Esophagus squamous epithelium (tissue), 5 donors: Measurements from ENCODE around the gene DNAI2. TPM values are rescaled to one million over a fixed set of nuclear protein-coding genes. Genes with fewer than 3 reads are reported as not detected.

Experiments used
- DNase-seq: peaks from one replicate; lab custom pipeline; 2025; lab: John Stamatoyannopoulos, UW
- H3K27ac ChIP-seq, 4 donors: fragments of 200-600 bp; sonication (generic); one replicate each; pipeline ENCODE4 v1.5.1; 2016 to 2019; ENCODE audit warnings: mild to moderate bottlenecking in 1 of 4
- H3K27me3 ChIP-seq, 4 donors: fragments of 200-600 bp; sonication (generic); 1 replicate in 3 of 4; 2 replicates in 1 of 4; pipeline versions ENCODE4 v1.5.1 to v1.6.0; 2017 to 2021; ENCODE audit warnings: antibody characterized with exemption in 1 of 4
- H3K36me3 ChIP-seq, 3 donors: fragments of 200-600 bp; sonication (generic); one replicate each; pipeline ENCODE4 v1.5.1; 2016 to 2019
- H3K4me1 ChIP-seq, 3 donors: fragments of 200-600 bp; sonication (generic); one replicate each; pipeline ENCODE4 v1.5.1; 2017 to 2019
- H3K4me3 ChIP-seq, 4 donors: fragments of 200-600 bp; sonication (generic); 1 replicate in 3 of 4; 2 replicates in 1 of 4; pipeline ENCODE4 v1.5.1; 2016 to 2019; ENCODE audit warnings: mild to moderate bottlenecking in 2 of 4, moderate library complexity in 1 of 4
- H3K9me3 ChIP-seq, 3 donors: fragments of 200-600 bp; sonication (generic); one replicate each; pipeline ENCODE4 v1.5.1; 2016 to 2019
- POLR2A ChIP-seq, 4 donors: fragments of 450-650 bp; IDR thresholded peaks; one replicate each; pipeline ENCODE4 v1.6.1; 2017; ENCODE audit warnings: antibody characterized with exemption in 4 of 4, mild to moderate bottlenecking in 4 of 4, moderate library complexity in 3 of 4
- WGBS, 2 donors: methylation state at CpG; one replicate each; pipeline ENCODE4 v1.1.5; 2018; 5-methylcytosine and 5-hydroxymethylcytosine counted together
- intact Hi-C: fragments of 100-400 bp; cut with DNase I; formaldehyde crosslinking; loops from one replicate; pipeline ENCODE4 v1.15.0; 2022
- total RNA-seq, 4 donors: library from RNA; depleted of rRNA; stranded (reverse); fragments of >200 nt; gene quantifications; one replicate each; pipeline ENCODE4 v1.1.0, GENCODE V29; 2016
- TF ChIP-seq, protein P1 (sequence below), 6 experiments: fragments of 450-650 bp in 4 of 6; fragments of 200-600 bp in 2 of 6; sonication (generic) in 2 of 6; IDR thresholded peaks; one replicate each; pipeline ENCODE4 v1.5.1; 2016 to 2019; ENCODE audit warnings: antibody characterized with exemption in 6 of 6, mild to moderate bottlenecking in 4 of 6, moderate library complexity in 4 of 6
- donor health status: DM: yes; HTN: yes; CAD: no.

DNAI2 gene
- total RNA-seq, 4 donors from 2014 or later, result 0.19 TPM; not detected in 3

DNA sequence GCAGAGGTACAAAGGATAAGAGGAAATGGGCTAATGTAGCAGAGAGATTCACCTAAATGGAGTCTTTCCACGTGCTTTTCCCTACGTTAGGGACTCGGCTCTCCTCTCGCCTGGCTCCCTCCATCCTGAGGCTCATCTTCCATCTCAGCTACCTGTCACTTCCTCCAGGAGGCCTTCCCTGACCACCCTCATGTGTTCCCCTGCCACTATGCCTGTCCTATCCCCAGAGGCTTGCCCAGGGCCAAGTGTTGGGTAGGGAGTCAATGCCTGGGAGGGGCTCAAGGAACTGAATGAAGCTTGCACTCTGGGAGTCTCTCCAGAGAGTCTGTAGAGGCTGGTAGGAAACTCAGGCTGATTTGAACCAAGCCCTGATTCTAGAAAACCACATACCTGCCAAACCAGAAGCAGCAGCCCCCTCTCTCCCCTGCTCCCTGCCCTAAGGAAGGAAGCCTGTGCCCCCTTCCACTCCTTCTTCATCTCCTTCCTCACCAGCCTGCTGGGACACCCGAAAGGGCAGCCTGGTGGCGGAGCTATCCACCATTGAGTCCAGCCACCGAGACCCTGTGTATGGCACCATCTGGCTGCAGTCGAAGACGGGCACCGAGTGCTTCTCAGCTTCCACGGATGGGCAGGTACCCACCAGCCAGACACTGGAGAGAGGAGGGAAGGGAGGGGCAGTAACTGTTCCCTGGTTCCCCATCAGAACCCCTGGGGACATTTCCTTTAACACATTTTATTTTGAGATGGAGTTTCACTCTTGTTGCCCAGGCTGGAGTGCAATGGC is 25.4 kb downstream of the DNAI2 start:
- Histone ChIP-seq H3K4me1 (peaks cover 0 to 18% (median 0%) of the 10 kb centered on the region in 3 donors), H3K9me3 (no peaks in the 10 kb centered on the region), H3K27ac (no peak overlapping the region), H3K27me3 (peaks cover 0 to 35% (median 0%) of the 10 kb centered on the region in 4 donors), H3K36me3 (no peaks in the 10 kb centered on the region), H3K4me3 (no peak overlapping the region)
- TF ChIP-seq, protein P1, sequence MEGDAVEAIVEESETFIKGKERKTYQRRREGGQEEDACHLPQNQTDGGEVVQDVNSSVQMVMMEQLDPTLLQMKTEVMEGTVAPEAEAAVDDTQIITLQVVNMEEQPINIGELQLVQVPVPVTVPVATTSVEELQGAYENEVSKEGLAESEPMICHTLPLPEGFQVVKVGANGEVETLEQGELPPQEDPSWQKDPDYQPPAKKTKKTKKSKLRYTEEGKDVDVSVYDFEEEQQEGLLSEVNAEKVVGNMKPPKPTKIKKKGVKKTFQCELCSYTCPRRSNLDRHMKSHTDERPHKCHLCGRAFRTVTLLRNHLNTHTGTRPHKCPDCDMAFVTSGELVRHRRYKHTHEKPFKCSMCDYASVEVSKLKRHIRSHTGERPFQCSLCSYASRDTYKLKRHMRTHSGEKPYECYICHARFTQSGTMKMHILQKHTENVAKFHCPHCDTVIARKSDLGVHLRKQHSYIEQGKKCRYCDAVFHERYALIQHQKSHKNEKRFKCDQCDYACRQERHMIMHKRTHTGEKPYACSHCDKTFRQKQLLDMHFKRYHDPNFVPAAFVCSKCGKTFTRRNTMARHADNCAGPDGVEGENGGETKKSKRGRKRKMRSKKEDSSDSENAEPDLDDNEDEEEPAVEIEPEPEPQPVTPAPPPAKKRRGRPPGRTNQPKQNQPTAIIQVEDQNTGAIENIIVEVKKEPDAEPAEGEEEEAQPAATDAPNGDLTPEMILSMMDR (IDR thresholded peaks at IDR 0.05), result no peak
- TF ChIP-seq POLR2A (IDR thresholded peaks at IDR 0.05), result no peak
- DNase-seq, result no peak
- 84 to 87% methylated on average over 7 to 11 of the region's 11 CpGs for WGBS, 2 donors
- intact Hi-C loops, result loop anchor here (10.0 kb wide), 1 partner anchor 85 kb away; the partner anchor contains the start of gene TTYH2

DNA sequence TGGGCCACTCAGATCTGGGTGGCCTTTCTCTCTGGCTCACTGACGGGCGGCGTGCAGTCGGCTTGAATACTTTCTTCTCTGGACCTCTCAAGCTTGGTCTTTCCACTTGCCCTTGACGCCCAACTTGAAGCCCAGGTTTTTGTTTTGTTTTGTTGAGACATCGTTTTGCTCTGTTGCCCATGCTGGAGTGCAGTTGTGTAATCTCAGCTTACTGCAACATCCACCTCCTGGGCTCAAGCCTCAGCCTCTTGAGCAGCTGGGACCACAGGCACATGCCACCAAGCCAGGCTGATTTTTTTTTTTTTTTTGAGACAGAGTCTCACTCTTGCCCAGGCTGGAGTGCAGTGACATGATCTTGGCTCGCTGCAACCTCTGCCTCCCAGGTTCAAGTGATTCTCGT is 29.3 kb downstream of the DNAI2 start:
- no peak overlapping the region for H3K27ac ChIP-seq
- H3K4me3 ChIP-seq, result no peak overlapping the region
- TF ChIP-seq, protein P1 (IDR thresholded peaks at IDR 0.05), result no peak
- no peak for DNase-seq
- intact Hi-C loops, result no loop called here
- 72 to 86% methylated on average over 8 of the region's 8 CpGs for WGBS, 2 donors
- H3K36me3 ChIP-seq, result no peaks in the 10 kb centered on the region
- no peaks in the 10 kb centered on the region for H3K9me3 ChIP-seq
- H3K27me3 ChIP-seq, result peaks cover 0 to 42% (median 0%) of the 10 kb centered on the region in 4 donors
- no peaks in the 10 kb centered on the region for H3K4me1 ChIP-seq

DNA sequence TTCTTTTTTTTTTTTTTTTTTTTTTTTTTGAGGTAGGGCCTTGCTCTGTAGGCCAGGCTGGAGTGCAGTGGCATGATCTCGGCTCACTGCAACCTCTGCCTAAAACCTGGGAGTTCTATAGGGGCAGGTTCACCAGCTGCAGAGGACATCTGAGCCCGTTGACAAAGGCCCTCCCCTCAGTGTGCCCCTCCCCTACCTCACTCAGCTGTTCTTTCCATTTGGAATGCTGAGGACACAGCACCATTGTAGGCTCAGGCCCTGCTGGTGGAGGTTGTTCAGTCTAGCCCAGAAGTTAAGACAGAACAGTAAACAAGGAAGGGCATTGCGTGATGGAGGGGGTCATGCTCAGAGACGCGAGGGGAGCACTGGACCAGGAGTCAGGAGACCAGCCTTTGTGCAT is 30.1 kb downstream of the DNAI2 start:
- H3K4me3 ChIP-seq, result no peak overlapping the region
- H3K9me3 ChIP-seq, result no peaks in the 10 kb centered on the region
- DNase-seq, result no peak
- peaks cover 0 to 42% (median 0%) of the 10 kb centered on the region in 4 donors for H3K27me3 ChIP-seq
- TF ChIP-seq, protein P1 (IDR thresholded peaks at IDR 0.05), result no peak
- 68 to 72% methylated on average over 4 to 5 of the region's 5 CpGs for WGBS, 2 donors
- no peak overlapping the region for H3K27ac ChIP-seq
- H3K36me3 ChIP-seq, result no peaks in the 10 kb centered on the region
- intact Hi-C loops, result no loop called here
- H3K4me1 ChIP-seq, result no peaks in the 10 kb centered on the region

DNA sequence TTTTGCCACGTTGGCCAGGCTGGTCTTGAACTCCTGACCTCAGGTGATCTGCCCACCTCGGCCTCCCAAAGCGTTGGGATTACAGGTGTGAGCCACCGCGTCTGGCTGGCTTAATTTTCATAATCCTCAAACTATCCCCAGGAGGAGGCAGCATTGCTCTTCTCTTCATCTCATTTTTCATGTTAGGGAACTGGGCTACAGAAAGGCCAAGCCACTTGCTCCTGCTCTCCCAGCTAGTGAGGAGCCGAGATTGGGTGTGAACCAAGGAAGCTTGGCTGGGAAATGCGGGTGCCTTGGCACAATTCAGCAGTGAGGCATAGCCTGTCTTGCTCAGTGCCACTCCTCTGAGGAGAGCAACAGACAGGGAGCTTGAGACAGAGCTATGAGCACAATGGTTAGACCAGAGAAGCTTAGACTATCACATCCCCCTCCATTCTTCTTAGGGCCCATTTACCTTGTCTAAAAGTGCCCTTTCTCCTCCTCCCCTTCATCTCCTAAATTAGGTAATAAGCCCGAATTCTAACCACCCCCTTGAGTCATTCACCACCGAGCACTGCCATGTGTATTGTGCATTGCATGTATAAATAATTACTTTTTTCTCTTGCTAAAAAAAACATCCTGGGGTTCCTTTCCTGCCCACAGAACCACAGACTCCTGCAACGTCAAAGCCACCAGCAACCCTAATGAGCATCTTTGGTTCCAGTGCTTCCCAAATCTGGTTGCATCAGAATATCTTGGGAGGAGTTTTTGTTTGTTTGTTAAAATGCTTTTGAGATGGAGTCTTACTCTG is 32.0 kb downstream of the DNAI2 start:
- Histone ChIP-seq H3K27me3 (peaks cover 0 to 34% (median 0%) of the 10 kb centered on the region in 4 donors), H3K9me3 (no peaks in the 10 kb centered on the region), H3K4me3 (no peak overlapping the region), H3K27ac (no peak overlapping the region), H3K36me3 (no peaks in the 10 kb centered on the region), H3K4me1 (no peaks in the 10 kb centered on the region)
- no peak for DNase-seq
- intact Hi-C loops, result no loop called here
- TF ChIP-seq POLR2A (IDR thresholded peaks at IDR 0.05), result no peak
- TF ChIP-seq, protein P1 (IDR thresholded peaks at IDR 0.05), result peak in 1 of 6 experiments; percentile 18
- WGBS, 2 donors, result 31 to 56% methylated on average over 5 to 9 of the region's 10 CpGs
